ENCODE measurements around the gene PRKCA.
"Not testable (repeated sequence)": the region's sequence is repeated elsewhere in the genome, so short reads cannot be mapped to it uniquely, and the experiment has no call there.

DNA sequence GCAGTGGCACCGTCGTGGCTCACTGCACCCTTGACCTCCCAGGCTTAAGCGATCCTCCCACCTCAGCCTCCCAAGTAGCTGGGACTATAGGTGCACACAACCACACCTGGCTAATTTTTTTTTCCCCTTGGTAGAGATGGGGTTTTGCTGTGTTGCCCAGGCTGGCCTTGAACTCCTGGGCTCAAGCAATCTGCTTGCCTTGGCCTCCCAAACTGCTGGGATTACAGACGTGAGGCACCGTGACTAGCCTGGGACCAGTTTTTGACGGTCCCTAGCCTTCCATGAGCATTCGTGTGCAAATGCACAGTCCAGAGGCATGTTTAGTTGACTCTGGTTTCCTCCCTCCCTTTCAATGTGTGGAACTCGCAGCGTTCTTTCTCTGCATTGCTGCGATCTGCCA lies 48.2 kb downstream of the PRKCA start:
- TF ChIP-seq CTCF (IDR thresholded peaks at IDR 0.05; ENCODE audit: low read depth, low read length); EZH2phosphoT487 (IDR thresholded peaks at IDR 0.05; ENCODE audit: low read depth): not testable (repeated sequence)
